NB4 (cell line): ENCODE data around the gene ZNF331.

ENCODE experiments used
- DNase-seq: peaks from one replicate; pipeline ENCODE4 v3.0.0; 2010; ENCODE audit warnings: low read depth
- H3K4me3 ChIP-seq: one replicate; pipeline ENCODE4 v1.5.1; 2011; ENCODE audit warnings: mild to moderate bottlenecking, low read depth, low read length, moderate library complexity
- CTCF ChIP-seq: IDR thresholded peaks from one replicate; pipeline ENCODE4 v1.5.1; 2012; ENCODE audit warnings: low read depth, low read length
- MAX ChIP-seq: IDR thresholded peaks from 2 replicates; pipeline ENCODE4 v1.6.1; 2011; ENCODE audit warnings: low read depth, low read length
- MYC ChIP-seq: IDR thresholded peaks from 2 replicates; pipeline ENCODE4 v1.6.1; 2011; ENCODE audit warnings: low read depth, low read length
- POLR2A ChIP-seq: IDR thresholded peaks from 2 replicates; pipeline ENCODE4 v1.6.1; 2011; ENCODE audit warnings: mild to moderate bottlenecking; ENCODE audit not compliant: insufficient read length; ENCODE audit errors: extremely low read depth

The ZNF331 gene

DNA sequence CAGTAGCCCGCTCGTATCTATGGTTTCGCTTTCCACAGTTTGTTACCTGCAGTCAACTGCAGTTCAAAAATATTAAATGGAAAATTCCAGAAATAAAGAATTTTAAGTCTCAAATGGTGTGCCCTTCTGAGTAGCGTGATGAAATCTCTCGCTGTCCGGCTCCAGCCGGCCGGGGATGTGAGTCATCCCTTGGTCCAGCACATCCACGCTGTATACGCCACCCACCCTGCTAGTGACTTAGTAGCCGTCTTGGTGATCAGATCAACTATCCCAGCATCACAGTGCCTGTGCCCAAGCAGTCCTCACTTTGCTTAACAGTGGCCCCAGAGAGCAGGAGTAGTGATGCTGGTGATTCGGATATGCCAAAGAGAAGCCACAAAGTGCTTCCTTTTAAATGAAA, 40.0 kb downstream of the ZNF331 start:
- no peak for TF ChIP-seq POLR2A
- no peak for TF ChIP-seq MYC
- TF ChIP-seq MAX, result no peak
- no peak for TF ChIP-seq CTCF
- DNase-seq, result no peak
- no peak overlapping the region for H3K4me3 ChIP-seq

- no peak overlapping the region for H3K4me3 ChIP-seq
- TF ChIP-seq CTCF (no peak), MAX (no peak), POLR2A (no peak), MYC (no peak)
- no peak for DNase-seq
Measured at GRCh38 chr19:53579518-53579917, 41.6 kb downstream of the ZNF331 start.

GRCh38 chr19:53580871-53581835, 43.2 kb downstream of the ZNF331 start:
- DNase-seq, result no peak
- TF ChIP-seq CTCF (no peak), MYC (no peak), POLR2A (no peak)
- no peak overlapping the region for H3K4me3 ChIP-seq

GRCh38 chr19:53581871-53582279, 43.9 kb downstream of the ZNF331 start:
- no peak overlapping the region for H3K4me3 ChIP-seq
- DNase-seq, result no peak
- no peak for TF ChIP-seq MYC
- TF ChIP-seq CTCF, result no peak
- TF ChIP-seq MAX, result no peak
- no peak for TF ChIP-seq POLR2A

DNA sequence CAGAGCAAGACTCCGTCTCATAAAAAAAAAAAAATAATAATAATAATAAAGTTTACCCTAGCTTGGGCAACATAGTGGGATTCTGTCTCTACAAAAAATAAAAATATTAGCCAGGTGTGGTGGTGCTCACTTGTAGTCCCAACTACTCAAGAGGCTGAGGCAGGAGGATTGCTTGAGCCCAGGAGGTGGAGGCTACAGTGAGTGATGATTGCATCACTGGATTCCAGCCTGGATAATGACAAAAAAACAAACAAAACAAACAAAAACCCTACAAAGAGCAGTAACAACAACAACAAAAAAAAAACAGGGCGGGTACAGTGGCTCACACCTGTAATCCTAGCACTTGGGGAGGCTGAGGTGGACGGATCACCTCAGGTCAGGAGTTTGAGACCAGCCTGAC, 45.2 kb downstream of the ZNF331 start:
- no peak for DNase-seq
- H3K4me3 ChIP-seq, result no peak overlapping the region
- TF ChIP-seq MAX, result no peak
- no peak for TF ChIP-seq CTCF
- TF ChIP-seq MYC, result no peak
- TF ChIP-seq POLR2A, result no peak

DNA sequence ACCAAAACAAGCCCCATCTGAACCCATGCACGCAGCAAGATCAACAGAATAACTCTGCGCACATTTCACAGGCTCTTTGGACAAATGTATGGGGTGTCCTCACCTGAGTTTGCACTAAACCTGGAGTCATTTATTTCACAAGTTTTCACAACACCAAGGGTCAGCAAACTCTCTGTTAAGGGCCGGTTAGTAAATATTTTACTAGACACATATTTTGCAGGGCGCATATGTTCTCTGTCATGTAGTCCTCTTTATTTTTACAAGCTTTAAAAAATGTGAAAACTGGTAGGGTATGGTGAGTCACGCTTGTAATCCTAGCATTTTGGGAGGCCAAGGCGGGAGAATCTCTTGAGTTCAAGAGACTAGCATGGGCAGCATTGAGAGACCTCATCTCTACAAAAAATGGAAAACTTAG, 48.3 kb downstream of the ZNF331 start:
- no peak for DNase-seq
- no peak overlapping the region for H3K4me3 ChIP-seq
- TF ChIP-seq MYC (no peak), CTCF (no peak), POLR2A (no peak), MAX (no peak)
